Activated CD4-positive, alpha-beta T cell treated with anti-CD3 and anti-CD28 coated beads, Interleukin-2, amount 50 U/mL, for 48 hours (primary cell): ENCODE results near the gene ERP44.
"Not testable (repeated sequence)": the region's sequence is repeated elsewhere in the genome, so short reads cannot be mapped to it uniquely, and the experiment has no call there.

Source experiments
- DNase-seq, 2 experiments: peaks; one replicate each; pipeline ENCODE4 v3.0.0-alpha.2; 2020

ERP44 gene

DNA sequence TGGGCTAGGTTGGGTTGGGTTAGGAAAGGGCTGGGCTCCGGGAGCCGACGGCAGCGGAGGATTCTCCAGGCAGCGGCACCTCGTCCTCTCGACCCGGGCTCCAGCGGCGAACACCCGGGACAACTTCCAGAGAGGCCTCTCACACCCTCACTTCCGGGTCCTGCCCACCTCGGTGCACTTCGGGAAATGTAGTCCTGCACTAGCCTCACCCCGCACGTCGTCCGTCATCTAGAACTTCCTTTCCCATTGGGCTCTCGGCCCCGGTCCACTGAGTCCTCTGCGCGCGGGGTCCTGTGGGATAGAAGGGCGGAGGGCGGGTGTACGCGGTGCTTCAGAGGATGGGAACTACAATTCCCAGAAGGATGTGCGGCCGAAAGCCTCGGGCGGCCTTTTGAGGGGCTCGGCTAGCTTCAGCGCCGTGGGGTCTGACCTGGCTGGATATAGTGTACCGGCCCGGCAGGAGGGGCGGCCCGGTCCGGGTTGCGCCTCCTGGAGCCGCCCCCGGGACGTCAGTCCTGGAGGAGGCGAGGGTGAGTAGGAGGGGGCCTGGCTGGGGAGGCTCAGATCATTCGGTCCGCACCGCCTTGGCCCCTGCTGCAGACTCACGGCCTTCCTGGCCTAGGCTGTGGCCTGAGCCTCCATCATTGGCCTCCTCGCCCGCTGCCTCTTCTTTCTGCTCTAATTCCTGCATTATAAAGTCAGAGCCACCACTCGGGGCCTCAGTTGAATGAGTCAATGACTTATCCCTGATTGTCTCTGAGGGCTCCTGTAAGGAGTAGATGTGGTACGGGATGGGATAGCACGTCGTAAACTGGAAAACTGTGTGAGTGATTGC lies at the start of gene ERP44, which contains the start of gene INVS:
Gene ERP44 (minus strand): TSS at position 114 of the 835 bp plus-strand sequence. CDS start 160 bp downstream, outside the sequence.
Gene INVS (plus strand): TSS at position 357 of the 835 bp plus-strand sequence. CDS start 5,279 bp downstream, outside the sequence.
- DNase-seq: peak; percentile 96 to 97

DNA sequence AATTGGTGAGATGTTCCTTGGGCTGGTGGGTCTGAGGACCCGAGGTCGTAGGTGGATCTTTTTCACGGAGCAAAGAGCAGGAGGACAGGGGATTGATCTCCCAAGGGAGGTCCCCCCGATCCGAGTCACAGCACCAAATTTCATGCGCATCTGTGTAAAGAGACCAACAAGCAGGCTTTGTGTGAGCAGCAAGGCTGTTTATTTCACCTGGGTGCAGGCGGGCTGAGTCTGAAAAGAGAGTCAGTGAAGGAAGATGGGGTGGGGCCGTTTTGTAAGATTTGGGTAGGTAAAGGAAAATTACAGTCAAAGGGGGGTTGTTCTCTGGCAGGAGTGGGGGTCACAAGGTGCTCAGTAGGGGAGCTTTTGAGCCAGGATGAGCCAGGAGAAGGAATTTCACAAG lies 47.2 kb upstream of the ERP44 start:
- not testable (repeated sequence) for DNase-seq

DNA sequence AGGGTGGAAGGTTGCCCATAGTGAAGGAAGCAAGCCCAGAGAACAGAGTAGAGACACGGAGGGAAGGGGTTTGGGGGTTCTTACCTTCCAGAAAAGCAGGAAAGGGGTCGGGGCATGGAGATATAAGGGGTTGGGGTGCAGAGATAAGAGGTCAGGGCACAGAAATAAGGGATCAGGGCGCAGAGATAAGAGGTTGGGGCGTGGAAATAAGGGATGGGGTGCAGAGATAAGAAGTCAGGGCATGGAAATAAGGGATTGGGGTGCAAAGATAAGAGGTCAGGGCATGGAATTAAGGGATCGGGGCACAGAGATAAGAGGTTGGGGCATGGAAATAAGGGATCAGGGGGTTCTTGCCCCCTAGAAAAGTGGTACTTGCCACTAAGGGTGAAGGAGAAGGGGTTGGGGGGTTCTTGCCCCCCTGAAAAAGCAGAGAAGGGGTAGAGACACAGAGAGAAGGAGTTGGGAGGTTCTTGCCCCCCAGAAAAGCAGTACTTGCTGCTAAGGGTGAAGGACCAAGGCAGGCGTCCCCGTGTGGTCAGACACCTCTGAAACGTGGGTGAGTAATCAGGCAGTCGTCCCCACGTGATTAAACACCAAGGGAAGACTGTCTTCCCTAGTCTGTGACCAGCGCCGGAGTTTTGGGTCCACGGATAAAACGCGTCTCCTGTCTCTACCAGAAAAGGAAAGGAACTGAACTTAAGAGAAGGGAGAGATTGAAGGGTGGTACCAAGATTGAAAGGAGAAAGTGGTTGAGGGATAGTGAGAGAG lies 46.6 kb upstream of the ERP44 start:
- not testable (repeated sequence) for DNase-seq

DNA sequence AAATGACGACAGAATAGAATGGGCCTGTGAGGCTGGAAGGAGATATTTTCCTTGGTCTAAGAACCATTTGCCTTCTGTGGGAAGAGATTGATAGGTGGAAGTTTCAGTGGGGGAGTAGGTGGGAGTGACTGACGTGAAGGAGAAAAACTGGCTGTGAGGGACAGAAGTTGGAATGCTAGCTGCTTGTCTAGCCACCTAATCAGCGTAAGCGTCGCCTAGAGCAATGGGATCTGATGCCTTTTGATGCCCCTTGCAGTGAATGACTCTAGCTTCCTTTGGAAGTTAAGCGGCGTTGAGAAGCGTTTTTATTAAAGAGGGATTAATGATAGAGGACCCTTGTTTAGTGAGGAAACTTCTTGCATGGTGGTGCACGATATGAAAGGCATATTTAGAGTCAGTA lies 43.1 kb upstream of the ERP44 start:
- not testable (repeated sequence) for DNase-seq

DNA sequence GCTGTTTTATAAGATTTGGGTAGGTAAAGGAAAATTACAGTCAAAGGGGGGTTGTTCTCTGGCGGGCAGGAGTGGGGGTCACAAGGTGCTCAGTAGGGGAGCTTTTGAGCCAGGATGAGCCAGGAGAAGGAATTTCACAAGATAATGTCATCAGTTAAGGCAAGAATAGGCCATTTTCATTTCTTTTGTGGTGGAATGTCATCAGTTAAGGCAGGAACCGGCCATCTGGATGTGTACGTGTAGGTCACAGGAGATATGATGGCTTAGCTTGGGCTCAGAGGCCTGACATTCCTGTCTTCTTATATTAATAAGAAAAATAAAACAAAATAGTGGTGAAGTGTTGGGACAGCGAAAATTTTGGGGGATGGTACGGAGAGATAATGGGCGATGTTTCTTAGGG lies 41.5 kb upstream of the ERP44 start:
- DNase-seq: not testable (repeated sequence)

DNA sequence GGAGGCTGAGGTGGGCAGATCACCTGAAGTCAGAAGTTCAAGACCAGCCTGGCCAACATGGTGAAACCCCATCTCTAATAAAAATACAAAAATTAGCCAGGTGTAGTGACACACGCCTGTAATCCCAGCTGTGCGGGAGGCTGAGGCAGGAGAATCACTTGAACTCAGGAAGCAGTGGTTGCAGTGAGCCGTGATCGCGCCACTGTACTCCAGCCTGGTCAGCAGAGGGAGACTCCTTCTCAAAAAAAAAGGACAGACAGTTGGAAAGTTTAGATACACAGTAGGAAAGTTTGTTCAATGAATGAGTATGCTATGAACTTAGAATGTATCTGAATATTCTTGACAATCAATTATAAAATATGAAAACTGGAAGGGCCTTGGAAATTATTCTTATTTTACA lies 38.0 kb upstream of the ERP44 start:
- DNase-seq: not testable (repeated sequence)

DNA sequence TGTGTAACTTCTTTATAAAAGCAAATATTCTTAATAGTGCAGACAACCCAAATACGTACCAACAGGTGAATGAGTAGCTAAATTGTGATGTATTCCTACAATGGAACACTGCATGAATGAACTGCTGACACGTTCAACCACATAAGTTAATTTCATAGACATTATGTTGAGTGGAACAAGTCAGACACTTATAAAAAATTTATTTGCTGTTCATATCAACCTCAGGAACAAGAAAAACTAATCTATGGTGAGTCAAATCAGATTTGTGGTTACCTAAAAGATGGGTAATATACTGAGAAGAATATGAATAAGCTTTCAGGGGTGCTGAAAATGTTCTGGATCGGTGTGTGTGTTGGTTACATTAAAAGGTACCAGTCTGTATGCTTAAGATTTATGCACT lies 35.9 kb upstream of the ERP44 start:
- DNase-seq: no peak

DNA sequence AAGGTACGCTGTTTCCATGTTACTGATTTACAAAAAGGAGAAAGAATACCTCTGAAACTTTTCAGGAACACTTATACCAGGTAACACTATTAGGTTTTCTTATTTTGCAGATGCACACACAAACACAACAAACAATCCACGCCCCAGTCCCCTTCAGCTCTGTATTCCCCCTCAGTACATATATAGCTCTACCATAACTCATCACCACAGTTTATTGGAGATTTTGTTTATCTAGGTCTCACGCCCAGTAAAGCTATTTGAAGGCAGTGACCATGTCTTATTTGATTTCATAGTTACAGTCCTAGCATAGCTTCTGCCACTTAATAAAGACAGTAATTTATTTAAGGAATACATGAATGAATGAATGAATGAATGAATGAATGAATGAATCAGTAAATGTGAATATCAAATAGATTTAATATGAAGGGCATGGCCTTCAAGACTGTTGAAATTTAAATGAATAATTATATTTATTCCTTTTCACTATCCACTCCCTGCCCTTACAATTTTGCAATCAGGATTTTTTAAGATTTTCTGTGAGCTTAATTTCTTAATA lies 33.2 kb upstream of the ERP44 start:
- no peak for DNase-seq

DNA sequence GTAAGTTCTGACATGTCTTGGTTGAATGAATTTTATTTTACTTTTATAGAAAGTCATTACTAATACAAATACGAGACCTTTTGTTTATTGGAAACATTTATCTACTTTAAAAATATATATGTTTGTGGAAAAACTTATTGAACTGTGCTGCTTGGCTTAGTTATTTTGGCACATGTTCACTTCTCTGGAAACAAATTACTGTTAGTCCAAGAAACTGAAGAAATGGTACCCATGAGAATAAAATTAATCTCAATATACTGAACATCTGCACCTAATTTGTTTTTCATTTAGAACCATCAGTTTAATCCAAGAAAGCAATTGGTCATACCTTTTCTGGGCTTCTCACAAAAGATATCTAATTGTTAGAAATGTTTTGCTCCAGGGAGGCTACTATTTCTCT lies 32.4 kb upstream of the ERP44 start:
- DNase-seq: no peak

DNA sequence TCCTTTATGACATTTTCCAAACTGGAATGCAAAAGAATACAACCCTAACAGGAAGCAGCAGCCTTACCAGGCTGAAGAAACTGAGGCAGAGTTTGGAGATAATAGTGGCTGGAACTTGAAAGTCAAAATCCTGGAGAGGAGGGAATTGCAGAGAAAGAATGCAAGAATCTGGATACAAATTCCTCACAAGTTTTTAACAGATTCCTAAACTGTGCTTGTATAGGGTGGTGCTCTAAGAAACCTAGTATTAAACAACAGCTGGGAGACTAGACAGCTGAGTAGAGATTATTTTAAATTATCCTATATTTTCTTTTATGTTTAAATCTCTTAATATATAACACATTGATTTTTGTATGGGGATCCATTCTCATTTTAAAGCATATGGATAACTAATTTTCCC lies 31.0 kb upstream of the ERP44 start:
- no peak for DNase-seq

DNA sequence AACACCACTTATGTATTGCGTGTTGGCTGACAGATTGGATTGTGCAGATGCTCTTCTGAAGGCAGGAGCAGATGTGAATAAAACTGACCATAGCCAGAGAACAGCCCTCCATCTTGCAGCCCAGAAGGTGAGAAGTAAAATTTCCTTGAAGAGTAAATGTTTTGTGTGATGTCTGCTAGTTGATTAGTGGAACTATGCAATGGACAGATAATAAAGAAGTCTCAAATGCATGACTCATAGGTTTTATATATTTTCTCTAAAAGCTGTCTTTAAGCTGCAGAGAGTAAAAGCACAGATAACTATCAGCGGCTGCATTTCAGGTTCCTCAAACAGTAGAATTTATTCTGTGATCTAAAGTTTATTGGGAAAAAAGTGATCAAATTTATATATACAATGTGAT lies 27.6 kb upstream of the ERP44 start:
- no peak for DNase-seq

DNA sequence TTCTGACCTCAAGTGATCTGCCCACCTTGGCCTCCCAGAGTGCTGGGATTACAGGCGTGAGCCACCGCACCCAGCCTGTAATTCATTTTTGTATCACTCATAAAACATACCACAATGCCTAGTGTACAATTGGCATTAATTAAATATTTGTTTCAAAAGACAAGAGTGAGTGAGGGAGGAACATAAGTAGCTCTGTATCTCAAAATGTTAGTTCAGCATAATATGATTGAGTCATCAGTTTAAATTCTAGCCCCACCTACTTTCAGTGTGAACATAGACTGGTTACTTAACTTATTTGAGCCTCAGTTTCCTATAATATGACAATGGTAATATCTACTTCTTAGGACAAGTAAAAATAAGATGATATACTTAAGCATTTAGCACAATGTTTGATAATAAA lies 27.1 kb upstream of the ERP44 start:
- DNase-seq: no peak

DNA sequence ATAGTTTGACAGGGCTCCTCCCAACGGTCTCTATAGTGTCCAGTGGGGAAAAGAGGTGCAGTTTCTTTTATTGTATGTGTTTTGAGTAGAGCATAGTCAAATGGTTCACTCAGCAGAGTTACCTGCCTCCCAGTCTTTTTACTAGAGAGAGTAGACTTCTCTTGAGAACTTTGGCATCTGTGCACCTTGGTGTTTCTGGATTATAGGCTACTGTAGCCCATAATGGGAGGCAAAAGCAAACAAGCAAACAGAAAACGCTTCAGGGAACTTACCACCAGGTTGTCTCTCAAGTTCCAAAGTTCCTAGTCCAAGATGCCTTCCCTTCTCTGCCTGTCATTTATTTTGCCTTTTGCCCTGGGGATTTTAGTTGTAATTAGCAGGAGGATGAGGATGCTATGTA lies 26.4 kb upstream of the ERP44 start:
- no peak for DNase-seq

DNA sequence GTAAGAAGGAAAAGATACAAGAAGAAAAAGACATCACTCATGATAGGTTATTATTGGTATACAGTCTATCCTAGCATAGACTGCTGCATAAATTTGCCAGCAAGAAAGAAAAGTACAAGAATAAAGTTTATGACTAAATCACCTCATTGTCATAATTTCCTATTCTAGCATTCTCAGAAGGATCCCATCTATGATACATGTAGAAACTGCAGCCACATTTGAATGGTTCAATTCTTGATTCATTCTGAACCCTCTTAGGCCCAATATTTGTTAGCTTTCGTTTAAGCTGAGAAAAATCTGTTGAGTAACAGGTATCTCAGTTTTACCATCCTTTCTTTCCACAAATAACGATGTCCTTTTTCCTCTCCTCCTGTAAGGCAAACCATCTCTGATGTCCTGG lies 21.5 kb upstream of the ERP44 start:
- no peak for DNase-seq

DNA sequence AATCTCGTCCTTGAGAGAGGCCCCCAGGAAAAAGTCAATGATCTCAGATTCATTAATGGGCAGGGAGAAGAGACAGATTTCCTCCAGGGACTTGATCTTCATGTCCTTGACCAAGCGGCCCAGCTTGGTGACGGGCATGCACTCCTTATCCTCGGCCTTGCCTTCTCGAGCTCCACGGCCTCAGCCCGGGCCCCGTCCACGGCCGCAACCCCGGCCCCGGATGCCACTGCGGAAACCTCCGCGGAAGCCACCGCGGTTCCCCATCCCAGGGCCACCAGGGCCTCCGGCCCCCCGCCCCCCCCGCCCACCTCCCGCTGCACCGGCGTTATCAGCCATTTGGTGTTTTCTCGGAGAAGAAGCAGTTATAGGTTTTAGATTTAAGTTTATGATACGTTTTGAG lies 18.5 kb upstream of the ERP44 start:
- DNase-seq: no peak

DNA sequence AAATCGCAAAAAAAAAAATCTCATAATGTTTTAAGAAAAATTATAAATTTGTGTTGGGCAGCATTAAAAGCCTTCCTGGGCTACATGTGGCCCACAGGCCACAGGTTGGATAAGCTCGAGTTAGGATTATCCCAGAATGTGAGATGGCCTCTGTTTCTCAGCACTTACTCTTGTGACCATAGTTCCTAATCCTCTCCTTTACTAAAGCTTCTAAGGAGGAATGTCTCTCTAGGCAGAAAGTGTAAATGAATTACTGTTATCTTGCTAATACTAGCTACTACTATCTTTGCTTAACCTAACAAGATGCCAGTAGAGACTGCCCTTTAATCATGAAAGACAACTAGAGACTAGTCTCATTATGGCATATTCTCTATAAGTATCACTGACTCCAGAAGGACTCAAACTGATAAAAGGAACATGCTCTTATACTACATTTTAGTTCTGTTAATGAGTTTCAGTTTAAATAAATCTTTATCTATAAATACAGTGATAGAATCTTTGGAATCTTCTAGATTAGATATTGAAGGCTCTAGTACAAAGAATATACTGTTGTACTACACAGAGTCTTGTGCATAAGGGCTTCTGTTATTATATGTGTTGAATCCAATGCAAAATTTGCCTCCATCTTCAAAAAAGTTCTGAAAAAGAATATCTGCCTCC lies 14.0 kb upstream of the ERP44 start:
- no peak for DNase-seq

DNA sequence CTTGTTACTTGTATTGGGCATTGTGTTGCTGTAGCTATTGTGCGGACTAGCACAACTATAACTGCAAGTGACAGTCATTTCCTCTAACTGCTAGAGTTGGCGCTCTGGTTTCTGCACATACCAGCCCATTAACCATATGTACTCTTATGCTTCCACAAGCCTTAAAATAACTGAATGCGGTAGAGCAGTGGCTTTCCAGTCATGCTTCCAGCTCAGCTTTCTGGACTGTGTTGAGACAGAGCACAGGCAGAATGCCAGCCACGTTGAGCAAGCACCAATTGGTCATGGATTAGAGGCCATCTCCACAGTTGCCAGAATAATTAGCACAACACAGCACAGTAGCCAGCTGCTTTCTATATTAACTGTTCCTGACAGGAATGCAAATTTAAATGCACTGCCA lies 12.4 kb upstream of the ERP44 start:
- no peak for DNase-seq

DNA sequence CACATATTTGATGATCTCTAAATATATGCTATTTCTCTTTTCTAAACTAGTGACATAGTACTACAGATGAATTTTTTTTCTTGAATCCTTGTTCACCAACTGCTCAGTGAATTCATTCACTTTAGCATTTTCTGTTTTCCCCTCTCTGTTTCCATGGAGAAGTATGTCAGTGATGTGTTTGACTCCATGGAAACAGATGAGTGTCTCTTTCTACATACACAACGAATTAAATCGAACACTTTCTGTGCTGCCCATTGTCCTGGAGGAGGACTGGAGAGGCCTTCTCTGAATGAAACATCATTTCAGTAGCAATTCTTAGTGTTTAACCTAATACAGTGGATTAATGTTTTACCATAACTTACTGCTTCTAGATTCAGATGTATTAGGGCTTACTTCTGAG lies 9.8 kb upstream of the ERP44 start:
- no peak for DNase-seq

DNA sequence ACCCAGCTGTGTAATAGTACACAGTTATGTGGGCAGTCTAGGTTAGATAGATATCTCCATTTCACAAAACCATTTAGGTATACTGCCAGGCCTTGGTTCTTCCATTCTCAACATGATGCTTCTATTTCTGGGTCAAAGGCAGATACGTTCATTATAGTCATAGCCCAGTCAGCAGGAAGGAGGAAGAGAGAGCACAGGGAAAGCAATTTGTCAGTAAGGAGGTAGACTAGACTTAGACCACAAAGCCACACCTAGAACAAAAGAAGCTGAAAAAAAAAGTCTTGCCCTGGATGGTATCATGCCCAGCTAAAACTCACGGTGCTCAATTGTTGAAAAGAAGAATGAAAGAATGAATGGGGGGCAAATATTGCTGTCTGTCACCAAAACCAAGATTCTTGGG lies 7.8 kb upstream of the ERP44 start:
- DNase-seq: no peak

DNA sequence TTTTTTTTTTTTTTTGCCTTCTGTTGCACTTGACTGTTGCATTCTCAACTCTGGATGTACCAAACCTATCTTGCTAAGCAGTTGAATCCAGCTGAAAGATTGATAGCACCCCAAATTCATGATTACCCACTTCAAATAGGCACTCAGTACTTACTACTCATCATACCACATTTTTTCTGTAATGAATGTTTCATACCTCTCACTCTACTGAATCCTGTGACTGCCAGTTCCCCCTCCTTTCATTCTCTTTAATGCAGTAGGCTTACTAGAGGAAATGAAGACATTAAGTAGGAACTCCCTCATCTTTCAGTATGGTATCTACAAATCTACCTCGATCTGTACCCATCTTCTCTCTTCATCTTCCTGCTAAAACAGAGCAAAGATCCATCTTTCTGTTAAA lies 7.1 kb upstream of the ERP44 start:
- no peak for DNase-seq

DNA sequence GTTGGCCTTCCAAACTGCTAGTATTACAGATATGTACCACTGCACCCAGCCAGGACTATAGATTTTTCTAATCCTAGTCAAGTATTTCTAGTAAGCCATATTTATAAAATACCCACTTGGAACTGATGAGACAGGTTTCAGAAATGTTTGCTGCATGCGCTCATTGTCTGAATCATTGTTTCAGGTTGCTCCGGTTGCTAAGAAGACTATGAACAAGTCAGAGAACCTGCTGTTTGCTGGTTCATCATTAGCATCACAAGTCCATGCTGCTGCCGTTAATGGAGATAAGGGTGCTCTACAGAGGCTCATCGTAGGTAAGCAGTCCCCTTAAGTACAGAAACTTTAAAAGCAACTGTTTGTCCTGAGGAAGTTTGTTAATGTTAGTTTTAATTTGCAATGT lies 5.5 kb upstream of the ERP44 start:
- DNase-seq: no peak

DNA sequence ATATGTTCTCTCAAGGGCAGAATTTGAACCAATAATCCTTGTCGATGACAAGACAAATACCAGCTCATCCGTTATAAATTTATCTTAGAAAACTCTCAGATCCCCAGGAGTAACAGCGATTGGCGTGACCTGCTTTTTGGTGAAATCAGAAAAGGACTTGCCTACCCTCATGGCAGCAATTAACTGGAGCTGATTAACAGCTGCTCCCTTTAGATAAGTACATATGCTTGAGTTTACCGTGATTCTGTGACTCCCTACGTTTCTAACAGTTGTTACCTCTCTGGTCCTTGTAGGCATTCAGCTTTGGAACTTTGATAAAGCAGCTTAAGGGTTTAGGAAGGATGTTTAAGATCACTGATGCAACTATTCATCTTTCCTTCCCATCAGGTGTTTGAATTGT lies 2.8 kb upstream of the ERP44 start:
- no peak for DNase-seq

DNA sequence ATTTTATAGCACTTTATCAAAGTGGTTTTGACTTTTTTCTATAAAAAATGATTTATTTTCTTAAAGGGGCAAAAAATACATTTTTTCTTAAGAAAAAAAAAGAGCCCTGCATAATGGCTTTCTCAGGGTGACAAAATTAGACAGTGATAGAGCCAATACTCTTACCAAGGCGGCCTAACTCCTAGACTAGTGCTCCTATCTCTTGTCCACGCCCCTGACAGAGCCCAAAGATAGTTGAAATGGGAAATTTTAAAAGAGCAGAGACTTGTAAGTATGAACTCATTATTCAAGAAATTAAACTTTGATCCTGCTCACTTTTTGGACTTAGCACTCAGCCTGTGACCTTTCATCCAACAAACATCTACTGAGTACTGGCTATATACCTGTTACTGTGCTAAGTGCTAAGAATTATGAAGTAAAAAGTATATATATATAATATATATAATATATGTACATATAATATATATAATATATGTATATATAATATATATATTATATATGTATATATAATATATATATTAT lies 1.4 kb upstream of the ERP44 start:
- no peak for DNase-seq
